K562 (cell line): ENCODE measurements around the gene ITPRIPL2. TPM values are rescaled to one million over a fixed set of nuclear protein-coding genes. Genes with fewer than 3 reads are reported as not detected.

ENCODE experiments used
- ETS1 ChIP-seq: conservative IDR thresholded peaks from 2 replicates; pipeline ENCODE4 v1.6.1; 2011; ENCODE audit warnings: low read depth, mild to moderate bottlenecking, low read length; ENCODE audit not compliant: control insufficient read depth
- HIVEP1 ChIP-seq: fragments of 250-450 bp; sonication (Bioruptor Pico); IDR thresholded peaks from 2 replicates; pipeline ENCODE4 v1.4.0; 2020; ENCODE audit warnings: mild to moderate bottlenecking
- HMG20B ChIP-seq: fragments of 250-450 bp; sonication (Bioruptor Pico); IDR thresholded peaks from 2 replicates; pipeline ENCODE4 v1.5.0; 2021; ENCODE audit warnings: mild to moderate bottlenecking
- MYC ChIP-seq, 2 experiments: fragments of 250-450 bp in 1 of 2; sonication (Bioruptor Pico) in 1 of 2; IDR thresholded peaks; 2 replicates each; pipeline versions ENCODE4 v1.5.1 to v1.6.1; 2012 to 2021; ENCODE audit warnings: low read depth in 2 of 2, borderline replicate concordance in 1 of 2, improper control_type of control experiment in 1 of 2, low read length in 1 of 2, mild to moderate bottlenecking in 1 of 2, moderate library complexity in 1 of 2
- NR2C2 ChIP-seq, 2 experiments: fragments of 200-800 bp in 1 of 2; sonication (Bioruptor generic) in 1 of 2; sonication (generic) in 1 of 2; formaldehyde crosslinking in 1 of 2; IDR thresholded peaks; 2 replicates each; pipeline versions ENCODE4 v1.6.1 to v1.8.0; 2016 to 2022; ENCODE audit warnings: mild to moderate bottlenecking in 1 of 2, missing compliant biosample characterization in 1 of 2, missing genetic modification characterization in 1 of 2, missing genetic modification reagents in 1 of 2
- PHF20 ChIP-seq: fragments of 450-650 bp; IDR thresholded peaks from 2 replicates; pipeline ENCODE4 v1.6.1; 2018; ENCODE audit not compliant: partially characterized antibody
- POLR2A ChIP-seq: fragments of 450-650 bp; conservative IDR thresholded peaks from 2 replicates; pipeline ENCODE4 v1.6.1; 2016
- PRDM10 ChIP-seq: fragments of 450-650 bp; IDR thresholded peaks from 2 replicates; pipeline ENCODE4 v1.6.1; 2018; ENCODE audit not compliant: partially characterized antibody
- PRPF4 ChIP-seq: fragments of 200-400 bp; formaldehyde crosslinking; IDR thresholded peaks from one replicate; pipeline ENCODE4 v1.6.1; 2017; ENCODE audit warnings: low read length, low read depth, mild to moderate bottlenecking; ENCODE audit not compliant: insufficient read depth, poor library complexity, severe bottlenecking
- RB1 ChIP-seq: fragments of 450-650 bp; IDR thresholded peaks from 2 replicates; pipeline ENCODE4 v1.6.1; 2017; ENCODE audit warnings: low read depth, mild to moderate bottlenecking
- RBM39 ChIP-seq: fragments of 200-400 bp; formaldehyde crosslinking; optimal IDR thresholded peaks from 2 replicates; pipeline ENCODE3; 2018; ENCODE audit warnings: low read depth, low read length
- U2AF1 ChIP-seq: fragments of 200-400 bp; formaldehyde crosslinking; optimal IDR thresholded peaks from 2 replicates; pipeline ENCODE3; 2017; ENCODE audit warnings: mild to moderate bottlenecking, low read depth, low read length, moderate library complexity
- ZNF592 ChIP-seq: fragments of 450-650 bp; IDR thresholded peaks from 2 replicates; pipeline ENCODE4 v1.6.1; 2017; ENCODE audit warnings: antibody characterized with exemption, mild to moderate bottlenecking
- polyA plus RNA-seq, 8 experiments: library from polyadenylated mRNA; depleted of rRNA in 4 of 8; stranded (reverse) in 5 of 8; unstranded in 3 of 8; fragments of >200 nt; fragmentation: Nextera tagmentation in 2 of 8; fragmentation: Illumina TruSeq in 1 of 8; extraction: Ambion mirVana in 2 of 8; extraction: Trizol in 1 of 8; gene quantifications; 2 replicates each; pipeline versions ENCODE4 v1.2.1 to v1.2.3, GENCODE V29; 2011 to 2014; ENCODE audit warnings: inconsistent platforms in 1 of 8, missing spikeins in 1 of 8
- total RNA-seq, 7 experiments: library from RNA; depleted of rRNA in 6 of 7; stranded (reverse); fragments of >200 nt in 6 of 7; fragmentation: Illumina TruSeq in 2 of 7; extraction: Trizol in 2 of 7; gene quantifications; 2 replicates each; pipeline versions ENCODE4 v1.2.1 to v1.2.3, GENCODE V29; 2011 to 2021; ENCODE audit warnings: low replicate concordance in 1 of 7
- TF ChIP-seq, protein P1 (sequence below), 2 experiments: IDR thresholded peaks; 2 replicates each; pipeline ENCODE4 v1.6.1; 2012; ENCODE audit warnings: improper control_type of control experiment in 2 of 2, low read depth in 2 of 2, low read length in 2 of 2, borderline replicate concordance in 1 of 2

The ITPRIPL2 gene
- total and polyA plus RNA-seq, 9 of the 15 experiments (the other 6 are each of a cell fraction or from before 2014, with no cell fraction given): 0.04 to 2.2 (median 0.58) TPM

DNA sequence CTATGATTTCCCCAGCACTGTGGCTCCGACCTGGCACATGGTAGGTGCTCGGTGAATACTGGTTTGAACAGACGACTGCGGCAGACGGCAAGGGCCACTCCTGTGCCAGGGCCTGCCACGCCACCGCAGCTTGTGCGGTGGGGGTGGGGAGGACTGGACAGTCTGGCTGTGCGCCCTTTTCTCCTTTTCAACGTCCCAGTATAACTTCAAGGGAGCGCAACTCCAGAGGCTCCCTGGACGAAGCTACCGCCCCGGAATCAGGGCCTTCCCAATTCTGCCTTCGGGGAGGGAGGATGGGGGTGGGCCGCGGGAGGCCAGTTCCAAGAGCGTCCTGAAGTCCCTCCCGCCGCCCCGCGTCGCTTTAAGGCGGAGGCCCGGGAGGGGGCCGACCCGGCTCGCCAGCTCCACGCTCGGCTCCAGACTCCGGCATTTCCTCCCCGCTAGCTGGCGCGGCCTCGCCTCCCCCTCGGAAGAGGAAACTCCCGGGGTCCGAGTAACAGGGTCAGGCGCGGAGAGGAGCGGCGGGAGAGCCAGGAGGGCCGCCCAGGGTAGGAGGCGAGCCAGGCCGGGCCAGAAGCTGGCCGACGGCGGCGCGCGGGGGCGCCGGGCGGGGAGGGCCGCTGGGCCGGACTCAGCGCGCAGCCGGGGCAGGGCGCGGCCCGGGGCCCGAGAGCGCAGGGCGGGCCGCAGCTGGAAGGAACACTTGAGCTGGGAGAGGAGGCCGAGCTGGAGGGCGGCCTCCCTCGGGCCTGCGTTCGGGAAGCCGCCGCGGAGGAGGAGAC lies at the start of gene ITPRIPL2 (continued):
- TF ChIP-seq PRPF4: no peak
- no peak for TF ChIP-seq HMG20B
- peak; percentile 18; the same call in 1 of the 2 replicates for TF ChIP-seq ETS1
- peak; percentile 47; the same call in 1 of the 2 replicates for TF ChIP-seq ZNF592
- peak; percentile 62 for TF ChIP-seq POLR2A
- TF ChIP-seq HIVEP1 (CRISPR knock-in tag): no peak
- TF ChIP-seq RBM39: no peak
- TF ChIP-seq PHF20: peak; percentile 45
- peak; percentile 96 for TF ChIP-seq PRDM10
- TF ChIP-seq, protein P1, sequence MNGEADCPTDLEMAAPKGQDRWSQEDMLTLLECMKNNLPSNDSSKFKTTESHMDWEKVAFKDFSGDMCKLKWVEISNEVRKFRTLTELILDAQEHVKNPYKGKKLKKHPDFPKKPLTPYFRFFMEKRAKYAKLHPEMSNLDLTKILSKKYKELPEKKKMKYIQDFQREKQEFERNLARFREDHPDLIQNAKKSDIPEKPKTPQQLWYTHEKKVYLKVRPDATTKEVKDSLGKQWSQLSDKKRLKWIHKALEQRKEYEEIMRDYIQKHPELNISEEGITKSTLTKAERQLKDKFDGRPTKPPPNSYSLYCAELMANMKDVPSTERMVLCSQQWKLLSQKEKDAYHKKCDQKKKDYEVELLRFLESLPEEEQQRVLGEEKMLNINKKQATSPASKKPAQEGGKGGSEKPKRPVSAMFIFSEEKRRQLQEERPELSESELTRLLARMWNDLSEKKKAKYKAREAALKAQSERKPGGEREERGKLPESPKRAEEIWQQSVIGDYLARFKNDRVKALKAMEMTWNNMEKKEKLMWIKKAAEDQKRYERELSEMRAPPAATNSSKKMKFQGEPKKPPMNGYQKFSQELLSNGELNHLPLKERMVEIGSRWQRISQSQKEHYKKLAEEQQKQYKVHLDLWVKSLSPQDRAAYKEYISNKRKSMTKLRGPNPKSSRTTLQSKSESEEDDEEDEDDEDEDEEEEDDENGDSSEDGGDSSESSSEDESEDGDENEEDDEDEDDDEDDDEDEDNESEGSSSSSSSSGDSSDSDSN (IDR thresholded peaks at IDR 0.05; ENCODE audit: borderline replicate concordance in 1 of 2, low read depth in 2 of 2, low read length in 2 of 2): peak in 1 of 2 experiments; percentile 91; a peak in 2 of 4 replicates
- TF ChIP-seq NR2C2 (CRISPR knock-in tag; IDR thresholded peaks at IDR 0.05): no peak
- no peak for TF ChIP-seq NR2C2 (tag; IDR thresholded peaks at IDR 0.05)
- TF ChIP-seq MYC (IDR thresholded peaks at IDR 0.05; ENCODE audit: low read depth, low read length): 0 out of 2 replicates have a peak, but pooled peaks have one; percentile 12
- no peak for TF ChIP-seq MYC (CRISPR knock-in tag; IDR thresholded peaks at IDR 0.05; ENCODE audit: borderline replicate concordance, low read depth)
- TF ChIP-seq U2AF1: no peak
- TF ChIP-seq RB1: peak; percentile 49; the same call in 1 of the 2 replicates
